Osteocyte (in vitro differentiated cells): ENCODE results near the gene RIPOR2. TPM values are rescaled to one million over a fixed set of nuclear protein-coding genes. Genes with fewer than 3 reads are reported as not detected.

ENCODE experiments used
- DNase-seq: peaks from one replicate; pipeline ENCODE4 v3.0.0; 2021; ENCODE audit warnings: mixed read lengths; ENCODE audit not compliant: unreplicated experiment; ENCODE audit errors: extremely low spot score
- H3K27ac Mint-ChIP-seq: one replicate; pipeline ENCODE4 v1.8.0; 2021; ENCODE audit warnings: mild to moderate bottlenecking, mixed read lengths; ENCODE audit not compliant: unreplicated experiment
- H3K27me3 Mint-ChIP-seq: one replicate; pipeline ENCODE4 v1.8.0; 2021; ENCODE audit warnings: mixed read lengths; ENCODE audit not compliant: unreplicated experiment
- H3K36me3 Mint-ChIP-seq: one replicate; pipeline ENCODE4 v1.8.0; 2021; ENCODE audit warnings: mixed read lengths; ENCODE audit not compliant: unreplicated experiment
- H3K4me1 Mint-ChIP-seq: one replicate; pipeline ENCODE4 v1.8.0; 2021; ENCODE audit warnings: mixed read lengths; ENCODE audit not compliant: unreplicated experiment
- H3K4me3 Mint-ChIP-seq: one replicate; pipeline ENCODE4 v1.8.0; 2021; ENCODE audit warnings: mild to moderate bottlenecking, moderate library complexity, mixed read lengths; ENCODE audit not compliant: unreplicated experiment
- H3K9me3 Mint-ChIP-seq: one replicate; pipeline ENCODE4 v1.8.0; 2021; ENCODE audit warnings: mixed read lengths; ENCODE audit not compliant: unreplicated experiment
- total RNA-seq: library from RNA; stranded (reverse); gene quantifications from 2 replicates; pipeline ENCODE4 v1.2.1, GENCODE V29; 2021
- TF ChIP-seq, protein P1 (sequence below): fragments of 200-600 bp; sonication (generic); IDR thresholded peaks from 2 replicates; pipeline ENCODE4 v1.5.0; 2021; ENCODE audit warnings: antibody characterized with exemption, mild to moderate bottlenecking, moderate library complexity

Gene RIPOR2
- total RNA-seq, 1 donor from 2014 or later, result 6.3 TPM

DNA sequence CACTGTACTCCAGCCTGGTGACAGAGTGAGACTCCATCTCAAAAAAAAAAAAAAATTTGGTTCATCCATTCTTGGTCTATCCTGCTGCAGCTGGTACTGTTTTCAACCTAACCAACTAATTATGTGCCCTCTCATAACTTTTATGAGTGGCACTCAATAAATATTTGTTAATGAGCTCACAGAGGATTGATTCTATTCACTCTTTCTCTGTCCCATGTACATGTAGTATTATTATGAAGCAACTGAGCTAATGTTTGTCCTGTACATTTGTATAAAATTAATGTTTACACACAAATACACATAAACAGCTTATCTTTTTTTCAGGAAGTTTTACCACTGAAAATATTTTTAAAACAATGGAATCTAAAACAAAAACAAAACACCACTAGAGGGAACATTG, 10.1 kb downstream of the RIPOR2 start:
- DNase-seq, result no peak
- no peaks in the 10 kb centered on the region for H3K27me3 Mint-ChIP-seq
- H3K4me3 Mint-ChIP-seq, result no peak overlapping the region
- no peaks in the 10 kb centered on the region for H3K36me3 Mint-ChIP-seq
- peaks cover 39% of the 10 kb centered on the region for H3K4me1 Mint-ChIP-seq
- H3K9me3 Mint-ChIP-seq, result no peaks in the 10 kb centered on the region
- TF ChIP-seq, protein P1, sequence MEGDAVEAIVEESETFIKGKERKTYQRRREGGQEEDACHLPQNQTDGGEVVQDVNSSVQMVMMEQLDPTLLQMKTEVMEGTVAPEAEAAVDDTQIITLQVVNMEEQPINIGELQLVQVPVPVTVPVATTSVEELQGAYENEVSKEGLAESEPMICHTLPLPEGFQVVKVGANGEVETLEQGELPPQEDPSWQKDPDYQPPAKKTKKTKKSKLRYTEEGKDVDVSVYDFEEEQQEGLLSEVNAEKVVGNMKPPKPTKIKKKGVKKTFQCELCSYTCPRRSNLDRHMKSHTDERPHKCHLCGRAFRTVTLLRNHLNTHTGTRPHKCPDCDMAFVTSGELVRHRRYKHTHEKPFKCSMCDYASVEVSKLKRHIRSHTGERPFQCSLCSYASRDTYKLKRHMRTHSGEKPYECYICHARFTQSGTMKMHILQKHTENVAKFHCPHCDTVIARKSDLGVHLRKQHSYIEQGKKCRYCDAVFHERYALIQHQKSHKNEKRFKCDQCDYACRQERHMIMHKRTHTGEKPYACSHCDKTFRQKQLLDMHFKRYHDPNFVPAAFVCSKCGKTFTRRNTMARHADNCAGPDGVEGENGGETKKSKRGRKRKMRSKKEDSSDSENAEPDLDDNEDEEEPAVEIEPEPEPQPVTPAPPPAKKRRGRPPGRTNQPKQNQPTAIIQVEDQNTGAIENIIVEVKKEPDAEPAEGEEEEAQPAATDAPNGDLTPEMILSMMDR, result no peak
- H3K27ac Mint-ChIP-seq, result no peak overlapping the region

DNA sequence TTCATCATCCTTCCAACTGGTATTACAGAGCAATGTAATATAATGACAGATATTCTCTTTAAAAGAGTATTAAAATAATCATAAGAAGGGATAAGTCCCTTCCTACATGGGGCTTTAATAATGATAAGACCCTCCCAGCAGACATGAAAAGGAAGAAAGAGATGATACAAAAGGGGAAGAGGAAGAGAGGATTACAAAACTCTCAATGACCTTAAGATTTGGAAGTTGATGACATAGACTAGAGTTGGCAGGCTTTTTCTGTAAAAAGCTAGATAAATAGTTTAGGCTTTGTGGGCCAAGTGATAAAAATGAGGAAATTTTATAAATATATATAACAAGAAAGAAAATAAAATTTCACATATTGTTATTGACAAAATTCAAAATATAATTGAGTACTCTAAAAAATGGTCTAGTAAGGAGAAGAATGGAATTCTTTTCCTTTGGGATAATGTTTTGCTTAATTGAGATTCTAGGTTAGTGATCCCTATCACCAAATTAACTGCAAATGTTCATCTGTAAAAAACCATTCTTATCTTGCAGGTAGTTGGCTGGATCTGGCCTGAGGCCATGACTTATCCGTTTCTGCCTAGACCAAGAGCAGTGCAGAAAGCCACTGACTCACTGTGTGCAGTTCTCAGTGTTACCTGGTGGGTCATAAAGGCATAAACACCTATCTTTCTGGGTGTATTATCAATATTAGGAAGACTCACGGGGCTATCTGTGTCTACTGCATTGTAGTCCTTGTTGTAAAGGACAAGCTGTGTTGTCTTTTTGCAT, 11.0 kb downstream of the RIPOR2 start:
- H3K4me1 Mint-ChIP-seq, result peaks cover 42% of the 10 kb centered on the region
- H3K36me3 Mint-ChIP-seq, result no peaks in the 10 kb centered on the region
- TF ChIP-seq, protein P1, result no peak
- no peak for DNase-seq
- H3K27ac Mint-ChIP-seq, result no peak overlapping the region
- H3K4me3 Mint-ChIP-seq, result no peak overlapping the region
- no peaks in the 10 kb centered on the region for H3K27me3 Mint-ChIP-seq
- H3K9me3 Mint-ChIP-seq, result no peaks in the 10 kb centered on the region

DNA sequence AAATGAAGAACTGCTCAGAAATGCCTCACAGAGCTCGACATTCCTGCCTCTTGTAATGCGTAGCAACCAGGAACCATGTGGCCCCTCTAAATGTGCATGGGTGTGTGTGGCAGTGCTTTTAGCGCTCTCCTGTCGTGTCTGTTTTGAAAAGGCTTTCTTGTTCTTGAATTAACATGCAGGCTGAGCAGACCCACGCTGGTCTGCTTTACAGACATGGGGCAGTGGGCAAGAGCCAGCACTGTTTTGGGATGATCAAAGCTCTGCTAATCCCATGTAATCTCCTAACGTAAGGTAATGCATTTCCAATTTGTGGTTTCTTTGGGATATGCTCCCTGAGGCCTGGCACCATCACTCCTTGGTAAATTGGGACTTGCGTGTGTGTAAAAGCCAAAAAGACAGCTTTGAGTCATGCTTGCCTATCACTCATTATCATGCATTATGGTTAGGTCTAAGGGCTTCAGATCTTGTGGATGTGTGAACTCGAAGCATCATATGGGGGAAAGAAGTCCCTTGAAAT, 11.8 kb downstream of the RIPOR2 start:
- Mint-ChIP-seq H3K9me3 (no peaks in the 10 kb centered on the region), H3K36me3 (no peaks in the 10 kb centered on the region), H3K27me3 (no peaks in the 10 kb centered on the region), H3K4me3 (no peak overlapping the region), H3K27ac (no peak overlapping the region), H3K4me1 (peaks cover 43% of the 10 kb centered on the region)
- DNase-seq, result no peak
- TF ChIP-seq, protein P1, result no peak

DNA sequence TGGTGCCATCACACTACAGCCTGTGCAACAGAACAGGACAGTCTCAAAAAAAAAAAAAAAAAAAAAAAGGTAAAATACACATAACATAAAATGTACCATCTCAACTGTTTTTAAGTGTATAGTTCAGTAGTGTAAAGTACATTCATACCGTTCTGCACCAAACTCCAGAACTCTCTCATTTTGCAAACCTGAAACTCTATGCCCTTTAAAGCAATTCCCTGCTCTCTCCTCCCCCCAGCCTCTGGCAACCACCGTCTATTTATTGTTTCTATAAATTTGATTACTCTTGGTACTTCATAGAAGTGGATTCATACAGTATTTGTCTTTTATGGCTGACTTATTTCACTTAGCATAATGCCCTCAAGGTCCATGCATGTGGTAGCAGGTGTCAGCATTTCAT, 12.9 kb downstream of the RIPOR2 start:
- DNase-seq, result no peak
- H3K4me1 Mint-ChIP-seq, result peaks cover 43% of the 10 kb centered on the region
- H3K9me3 Mint-ChIP-seq, result no peaks in the 10 kb centered on the region
- no peaks in the 10 kb centered on the region for H3K36me3 Mint-ChIP-seq
- TF ChIP-seq, protein P1, result no peak
- no peaks in the 10 kb centered on the region for H3K27me3 Mint-ChIP-seq
- no peak overlapping the region for H3K4me3 Mint-ChIP-seq
- no peak overlapping the region for H3K27ac Mint-ChIP-seq

DNA sequence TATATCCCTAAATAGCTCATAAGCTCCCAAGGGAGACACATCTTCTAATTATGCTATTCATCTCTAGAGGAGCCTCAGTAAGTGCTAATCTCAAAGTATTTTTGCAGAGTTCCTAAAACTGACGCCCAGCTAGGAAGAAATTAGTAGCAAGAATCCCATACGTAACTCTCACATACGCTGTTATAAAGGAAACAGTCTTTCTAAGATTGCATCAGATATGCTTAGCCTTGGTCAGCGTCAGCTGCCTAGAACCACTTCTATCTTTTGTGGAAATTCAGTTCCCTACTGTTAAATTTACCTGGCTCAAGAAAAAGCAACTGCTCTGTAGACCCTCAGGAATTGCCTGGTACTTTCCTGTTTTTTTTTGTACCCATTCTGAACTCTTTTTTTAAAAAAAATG, 13.6 kb downstream of the RIPOR2 start:
- Mint-ChIP-seq H3K27ac (no peak overlapping the region), H3K9me3 (no peaks in the 10 kb centered on the region), H3K4me3 (no peak overlapping the region), H3K36me3 (no peaks in the 10 kb centered on the region), H3K4me1 (peaks cover 41% of the 10 kb centered on the region), H3K27me3 (no peaks in the 10 kb centered on the region)
- TF ChIP-seq, protein P1, result no peak
- no peak for DNase-seq
